Neuronal stem cell (in vitro differentiated cells): Measurements from ENCODE around the gene TSPEAR. TPM values are rescaled to one million over a fixed set of nuclear protein-coding genes. Genes with fewer than 3 reads are reported as not detected.
A peak's percentile ranks its signal among the peaks of the same experiment; 100 is the strongest.

ENCODE experiments used
- DNase-seq: peaks from one replicate; pipeline ENCODE4 v3.0.0-alpha.2; 2013; ENCODE audit warnings: low spot score
- H2AFZ ChIP-seq: one replicate; pipeline ENCODE4 v1.6.1; 2013; ENCODE audit warnings: mild to moderate bottlenecking, low read length, inconsistent platforms
- H2AK5ac ChIP-seq: 2 replicates; pipeline ENCODE4 v1.6.1; 2013; ENCODE audit warnings: low read depth, mild to moderate bottlenecking, inconsistent platforms, low read length, moderate library complexity, mixed read lengths
- H2BK120ac ChIP-seq: 2 replicates; pipeline ENCODE4 v1.6.1; 2013; ENCODE audit warnings: low read depth, mild to moderate bottlenecking, inconsistent platforms, low read length, moderate library complexity, mixed read lengths
- H2BK12ac ChIP-seq: one replicate; pipeline ENCODE4 v1.6.1; 2013; ENCODE audit warnings: low read length, inconsistent platforms
- H2BK15ac ChIP-seq: 2 replicates; pipeline ENCODE4 v1.6.1; 2013; ENCODE audit warnings: mild to moderate bottlenecking, low read length, inconsistent platforms, mixed read lengths
- H2BK5ac ChIP-seq: one replicate; pipeline ENCODE4 v1.6.1; 2013; ENCODE audit warnings: inconsistent platforms, mild to moderate bottlenecking, low read length, moderate library complexity
- H3K14ac ChIP-seq: one replicate; pipeline ENCODE4 v1.6.1; 2013; ENCODE audit warnings: low read length, inconsistent platforms
- H3K18ac ChIP-seq: 2 replicates; pipeline ENCODE4 v1.6.1; 2013; ENCODE audit warnings: low read length, inconsistent platforms
- H3K23ac ChIP-seq: 2 replicates; pipeline ENCODE4 v1.6.1; 2013; ENCODE audit warnings: low read depth, mild to moderate bottlenecking, mixed read lengths, low read length, inconsistent platforms; ENCODE audit not compliant: poor library complexity
- H3K27ac ChIP-seq: replicated peaks from 3 replicates; pipeline ENCODE4 v1.5.1; 2013; ENCODE audit warnings: low read length, inconsistent platforms
- H3K27me3 ChIP-seq, 3 experiments: 2 replicates each; pipeline ENCODE4 v1.6.1; 2013; ENCODE audit warnings: low read length in 3 of 3, mild to moderate bottlenecking in 2 of 3, inconsistent platforms in 1 of 3, low read depth in 1 of 3, mixed read lengths in 1 of 3, moderate library complexity in 1 of 3; ENCODE audit not compliant: control insufficient read depth in 3 of 3, insufficient read depth in 3 of 3
- H3K36me3 ChIP-seq, 2 donors: replicated peaks in 1 of 2; 2 replicates each; pipeline ENCODE4 v1.6.1; 2013; ENCODE audit warnings: low read length in 2 of 2; ENCODE audit not compliant: control insufficient read depth in 2 of 2, insufficient read depth in 2 of 2
- H3K4ac ChIP-seq: 2 replicates; pipeline ENCODE4 v1.6.1; 2013; ENCODE audit warnings: inconsistent platforms, mild to moderate bottlenecking, low read length, moderate library complexity
- H3K4me1 ChIP-seq, 2 donors: 1 replicate in 1 of 2; 2 replicates in 1 of 2; pipeline ENCODE4 v1.6.1; 2013; ENCODE audit warnings: low read length in 2 of 2, low read depth in 1 of 2; ENCODE audit not compliant: control insufficient read depth in 2 of 2, insufficient read depth in 1 of 2
- H3K4me2 ChIP-seq: one replicate; pipeline ENCODE4 v1.6.1; 2013; ENCODE audit warnings: mild to moderate bottlenecking, low read length, inconsistent platforms; ENCODE audit not compliant: insufficient read depth, poor library complexity, severe bottlenecking
- H3K4me3 ChIP-seq, 2 donors: 2 replicates each; pipeline ENCODE4 v1.5.1; 2013; ENCODE audit warnings: low read length in 2 of 2, mild to moderate bottlenecking in 2 of 2, inconsistent platforms in 1 of 2, moderate library complexity in 1 of 2
- H3K79me1 ChIP-seq: one replicate; pipeline ENCODE4 v1.6.1; 2013; ENCODE audit warnings: low read depth, mild to moderate bottlenecking, inconsistent platforms, low read length, moderate library complexity
- H3K9ac ChIP-seq: one replicate; pipeline ENCODE4 v1.6.1; 2013; ENCODE audit warnings: mild to moderate bottlenecking, low read depth, low read length, inconsistent platforms; ENCODE audit not compliant: poor library complexity
- H3K9me3 ChIP-seq, 2 donors: replicated peaks in 1 of 2; 2 replicates each; pipeline versions ENCODE3 to v1.6.1; 2013; ENCODE audit warnings: low read length in 2 of 2, mild to moderate bottlenecking in 2 of 2, inconsistent platforms in 1 of 2, low read depth in 1 of 2, mixed read lengths in 1 of 2, moderate library complexity in 1 of 2; ENCODE audit not compliant: control insufficient read depth in 2 of 2, insufficient read depth in 1 of 2
- H4K8ac ChIP-seq: one replicate; pipeline ENCODE4 v1.6.1; 2013; ENCODE audit warnings: low read depth, mild to moderate bottlenecking, inconsistent platforms, low read length, moderate library complexity
- H4K91ac ChIP-seq: one replicate; pipeline ENCODE4 v1.6.1; 2013; ENCODE audit warnings: low read length, low read depth, mild to moderate bottlenecking, inconsistent platforms; ENCODE audit not compliant: poor library complexity
- WGBS, 2 donors: extraction: QIAGEN DNeasy Blood & Tissue Kit; methylation state at CpG; one replicate each; pipeline ENCODE4 v1.1.7; 2013; ENCODE audit warnings: missing lambda C conversion rate in 2 of 2, mixed read lengths in 1 of 2; ENCODE audit not compliant: insufficient read length in 2 of 2, insufficient replicate concordance in 1 of 2; ENCODE audit errors: extremely low coverage in 2 of 2; 5-methylcytosine and 5-hydroxymethylcytosine counted together
- polyA plus RNA-seq, 2 experiments: library from polyadenylated mRNA; stranded (reverse); fragments of 200-250 nt; gene quantifications; one replicate each; pipeline ENCODE4 v1.2.3, GENCODE V29; 2013

The TSPEAR gene
- polyA plus RNA-seq (2013, experiment 1 of 2): 0.04 TPM
- polyA plus RNA-seq (2013, experiment 2 of 2): 0.04 TPM

GRCh38 chr21:44711327-44712202 lies at the start of gene TSPEAR:
TSS of gene TSPEAR (minus strand) at chr21:44711572. CDS start at chr21:44711514, 58 bp downstream.
- Histone ChIP-seq H2BK12ac (no peak within 1 kb of the TSS), H3K4me3 (no peak within 1 kb of the TSS), H3K36me3 (no peaks in the 10 kb centered on the region), H3K18ac (peak within 1 kb of the TSS; percentile 84), H3K27me3 (peaks cover 55 to 92% (median 73%) of the 10 kb centered on the region in 3 experiments), H3K4me2 (no peak within 1 kb of the TSS), H3K79me1 (no peaks in the 10 kb centered on the region), H4K8ac (no peak within 1 kb of the TSS), H3K14ac (peak within 1 kb of the TSS; percentile 50), H2BK120ac (no peak within 1 kb of the TSS), H2BK15ac (peak within 1 kb of the TSS; percentile 50), H3K4ac (no peak within 1 kb of the TSS), H4K91ac (no peak within 1 kb of the TSS), H3K9me3 (no peaks in the 10 kb centered on the region), H2AFZ (no peak within 1 kb of the TSS), H3K9ac (no peak within 1 kb of the TSS), H3K4me1 (peaks cover 13 to 25% of the 10 kb centered on the region in 2 donors), H2AK5ac (peak within 1 kb of the TSS; percentile 95), H3K23ac (peak within 1 kb of the TSS; percentile 77), H3K27ac (no peak within 1 kb of the TSS), H2BK5ac (no peak within 1 kb of the TSS)
- no CpG with 5 or more reads among the region's 41 CpGs for WGBS, 2 donors
- DNase-seq: no peak

GRCh38 chr21:44760376-44760775 lies 49.0 kb upstream of the TSPEAR start:
- no peaks in the 10 kb centered on the region for H3K36me3 ChIP-seq
- peak overlapping the region; percentile 71 for H2BK5ac ChIP-seq
- no peak overlapping the region for H2AFZ ChIP-seq
- H3K4ac ChIP-seq: no peak overlapping the region
- H3K14ac ChIP-seq: no peak overlapping the region
- peak overlapping the region; percentile 32 for H2AK5ac ChIP-seq
- H3K27me3 ChIP-seq: no peaks in the 10 kb centered on the region
- no peak overlapping the region for H4K91ac ChIP-seq
- H3K4me2 ChIP-seq: no peak overlapping the region
- no peak overlapping the region for H3K23ac ChIP-seq
- no peak overlapping the region for H2BK120ac ChIP-seq
- peaks cover 0 to 6% of the 10 kb centered on the region in 2 donors for H3K4me1 ChIP-seq
- H2BK12ac ChIP-seq: no peak overlapping the region
- H2BK15ac ChIP-seq: no peak overlapping the region
- DNase-seq: no peak
- no peak overlapping the region for H4K8ac ChIP-seq
- H3K79me1 ChIP-seq: peaks cover 8% of the 10 kb centered on the region
- no CpG with 5 or more reads among the region's 9 CpGs for WGBS, 2 donors
- peaks cover 0 to 2% of the 10 kb centered on the region in 2 donors for H3K9me3 ChIP-seq
- no peak overlapping the region for H3K9ac ChIP-seq
- H3K4me3 ChIP-seq: no peak overlapping the region
- H3K27ac ChIP-seq: no peak overlapping the region
- peak overlapping the region; percentile 84 for H3K18ac ChIP-seq

DNA sequence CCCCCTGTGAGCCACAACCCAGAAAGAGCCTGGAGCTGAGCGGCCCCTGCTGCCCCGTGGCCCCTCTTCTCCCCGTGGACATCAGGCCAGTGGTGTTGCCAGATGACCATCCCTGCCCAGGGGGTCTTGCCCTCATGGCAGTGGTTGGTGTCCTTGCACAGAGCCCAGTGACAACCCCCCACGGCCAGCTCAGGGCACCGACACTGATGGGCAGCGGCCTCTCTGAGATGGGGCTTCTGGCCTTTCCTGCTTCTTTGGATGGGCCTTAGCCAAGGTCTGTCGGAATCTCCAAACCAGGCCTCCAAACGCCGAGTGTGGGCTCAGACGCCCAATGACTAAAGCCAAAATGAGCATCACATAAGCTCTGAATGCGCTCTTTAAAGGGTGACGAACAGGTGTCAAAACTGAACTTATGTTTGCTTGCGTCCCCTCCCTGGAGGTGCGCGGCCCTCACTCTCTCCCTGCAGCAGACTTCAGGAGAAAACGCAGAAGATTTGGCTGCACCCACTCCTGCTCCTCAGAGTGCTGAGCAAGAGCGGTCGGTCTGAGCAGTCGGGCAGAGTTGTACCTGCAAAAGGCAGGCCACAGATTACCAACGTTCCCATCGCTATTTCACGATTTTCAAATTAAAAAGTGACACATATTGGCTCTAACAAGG lies 48.4 kb upstream of the TSPEAR start:
- no peak for DNase-seq

More for the DNA sequence above, 48.4 kb upstream of the TSPEAR start:
- Histone ChIP-seq H2AFZ (no peak overlapping the region), H3K4ac (no peak overlapping the region), H3K27me3 (no peaks in the 10 kb centered on the region), H3K18ac (peak overlapping the region; percentile 57), H2AK5ac (peak overlapping the region; percentile 70), H3K14ac (peak overlapping the region; percentile 71), H3K9me3 (peaks cover 0 to 4% of the 10 kb centered on the region in 2 donors), H3K4me1 (peaks cover 0 to 3% of the 10 kb centered on the region in 2 donors), H2BK120ac (no peak overlapping the region), H3K4me2 (no peak overlapping the region), H3K4me3 (no peak overlapping the region), H3K27ac (no peak overlapping the region), H4K8ac (peak overlapping the region; percentile 43), H3K9ac (no peak overlapping the region), H4K91ac (no peak overlapping the region), H3K36me3 (no peaks in the 10 kb centered on the region), H3K23ac (peak overlapping the region; percentile 55), H3K79me1 (peaks cover 7% of the 10 kb centered on the region), H2BK12ac (peak overlapping the region; percentile 58), H2BK15ac (no peak overlapping the region), H2BK5ac (peak overlapping the region; percentile 75)
- WGBS, 2 donors: no CpG with 5 or more reads among the region's 22 CpGs
